Measurements from ENCODE around the gene RNF111.

GRCh38 chr15:58980351-58980939 is 7.0 kb upstream of the RNF111 start:
- no peak for TF ChIP-seq POLR2A (IDR thresholded peaks at IDR 0.05; ENCODE audit: low read depth, low read length)
- no peak for TF ChIP-seq POLR2AphosphoS5 (IDR thresholded peaks at IDR 0.05; ENCODE audit: low read depth, low read length)
- TF ChIP-seq POU2F2 (IDR thresholded peaks at IDR 0.05; ENCODE audit: low read depth, low read length) = no peak
